GM04504 (cell line): ENCODE results near the gene ZXDA.
"Not testable (repeated sequence)": the region's sequence is repeated elsewhere in the genome, so short reads cannot be mapped to it uniquely, and the experiment has no call there.

Experiments used
- DNase-seq: peaks from one replicate; pipeline ENCODE4 v3.0.0-alpha.2; 2012; ENCODE audit warnings: low read depth

The ZXDA gene

GRCh38 chrX:57910287-57910912, at the start of gene ZXDA:
Gene ZXDA, minus strand, starts transcription at chrX:57910458. Its CDS starts 38 bp downstream, at chrX:57910420.
- DNase-seq, result not testable (repeated sequence)

GRCh38 chrX:57952320-57952678, 42.0 kb upstream of the ZXDA start:
- no peak for DNase-seq

- DNase-seq, result no peak
These were observed 41.5 kb upstream of the ZXDA start for GRCh38 chrX:57951666-57952319.

GRCh38 chrX:57933321-57933720, 23.1 kb upstream of the ZXDA start:
- DNase-seq, result no peak

- DNase-seq, result no peak
These were observed 22.0 kb upstream of the ZXDA start for GRCh38 chrX:57932266-57932665.

- DNase-seq, result no peak
These were observed 19.8 kb upstream of the ZXDA start for GRCh38 chrX:57930051-57930450.

DNA sequence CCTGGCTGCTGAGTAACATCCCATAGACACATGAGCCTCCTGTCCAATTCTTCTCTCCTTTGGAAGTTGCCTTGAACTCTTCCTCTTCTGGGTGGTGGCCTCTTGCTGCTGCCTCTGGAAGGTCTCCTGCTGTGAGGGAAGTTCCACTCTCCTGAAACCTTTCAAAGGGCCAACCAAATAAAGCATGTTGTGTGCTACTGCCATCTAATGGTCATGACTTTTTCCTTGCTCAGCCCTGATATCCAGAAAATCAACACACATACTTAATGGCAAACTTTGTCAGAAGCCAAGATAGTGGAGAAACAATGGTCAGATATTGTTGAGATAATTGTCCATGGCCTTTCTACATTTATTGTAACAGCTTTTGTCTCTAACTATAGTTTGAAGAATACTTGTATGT, 19.1 kb upstream of the ZXDA start:
- DNase-seq, result no peak

DNA sequence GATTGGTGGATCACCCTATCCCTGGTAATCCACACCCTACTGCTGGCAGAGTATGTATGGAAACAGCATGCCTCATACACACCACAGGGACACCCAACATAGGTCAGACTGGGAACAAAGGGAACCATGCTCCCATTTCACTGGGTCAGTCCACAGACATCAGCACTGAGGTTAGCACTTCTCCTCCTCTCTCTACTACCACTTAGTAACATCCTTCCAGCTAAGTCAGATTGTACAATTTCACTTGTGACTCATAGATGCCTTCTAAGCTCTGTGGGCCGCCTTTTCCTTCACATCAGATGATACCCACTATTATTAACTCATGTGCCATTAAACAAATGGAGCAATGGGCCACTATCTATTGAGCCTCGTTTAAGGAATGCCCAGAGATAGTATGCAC, 15.5 kb upstream of the ZXDA start:
- DNase-seq, result no peak

DNA sequence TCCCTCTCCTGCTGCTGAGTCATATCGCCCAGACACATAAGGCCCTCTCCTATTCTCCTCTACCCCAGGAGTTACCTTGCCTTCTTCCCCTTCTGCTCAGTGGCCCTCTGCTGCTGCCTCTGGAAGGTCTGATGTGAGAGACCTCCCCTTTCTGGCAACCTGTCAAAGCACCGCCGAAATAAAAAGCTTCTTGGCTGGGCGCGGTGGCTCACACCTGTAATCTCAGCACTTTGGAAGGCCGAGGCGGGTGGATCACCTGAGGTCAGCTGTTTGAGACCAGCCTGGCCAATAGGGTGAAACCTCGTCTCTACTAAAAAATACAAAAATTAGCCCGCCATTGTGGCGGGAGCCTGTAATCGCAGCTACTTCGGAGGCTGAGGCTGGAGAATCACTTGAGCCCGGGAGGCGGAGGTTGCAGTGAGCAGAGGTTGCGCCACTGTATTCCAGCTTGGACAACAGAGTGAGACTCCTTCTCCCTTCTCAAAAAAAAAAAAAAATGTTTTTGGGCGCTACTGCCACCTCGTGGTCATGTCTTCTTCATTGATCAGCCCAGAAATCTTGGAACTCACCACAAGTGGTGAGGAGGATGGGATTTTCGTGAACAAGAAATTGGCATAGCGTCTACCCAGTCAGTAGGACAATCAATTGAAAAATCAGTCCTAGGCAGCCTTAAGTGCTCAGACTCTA, 8.6 kb upstream of the ZXDA start:
- no peak for DNase-seq

- no peak for DNase-seq
These were observed 5.4 kb upstream of the ZXDA start for GRCh38 chrX:57915680-57916079.

- DNase-seq, result not testable (repeated sequence)
These were observed 517 bp downstream of the ZXDA start for GRCh38 chrX:57909595-57910286.

GRCh38 chrX:57908972-57909594, 1.2 kb downstream of the ZXDA start:
- DNase-seq, result not testable (repeated sequence)

- no peak for DNase-seq
These were observed 3.5 kb downstream of the ZXDA start for GRCh38 chrX:57906790-57907189.

DNA sequence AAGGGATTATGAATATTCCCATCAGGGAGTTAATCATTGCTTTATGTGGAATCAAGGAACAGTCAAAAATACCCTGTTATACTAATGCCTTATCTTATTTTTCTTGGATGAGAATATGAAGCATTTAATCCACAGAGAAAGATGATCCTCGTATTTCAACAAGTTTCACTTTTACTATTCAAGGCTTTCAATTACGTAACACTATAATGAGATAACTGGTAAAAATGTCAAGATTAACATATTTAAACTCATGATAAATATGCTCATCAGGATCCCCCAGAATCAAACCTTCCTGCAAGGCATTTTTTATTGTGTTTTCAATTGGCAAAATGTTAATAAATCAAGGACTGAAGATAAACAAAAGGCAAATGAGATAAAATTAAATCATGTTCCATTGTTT, 5.1 kb downstream of the ZXDA start:
- DNase-seq, result no peak

DNA sequence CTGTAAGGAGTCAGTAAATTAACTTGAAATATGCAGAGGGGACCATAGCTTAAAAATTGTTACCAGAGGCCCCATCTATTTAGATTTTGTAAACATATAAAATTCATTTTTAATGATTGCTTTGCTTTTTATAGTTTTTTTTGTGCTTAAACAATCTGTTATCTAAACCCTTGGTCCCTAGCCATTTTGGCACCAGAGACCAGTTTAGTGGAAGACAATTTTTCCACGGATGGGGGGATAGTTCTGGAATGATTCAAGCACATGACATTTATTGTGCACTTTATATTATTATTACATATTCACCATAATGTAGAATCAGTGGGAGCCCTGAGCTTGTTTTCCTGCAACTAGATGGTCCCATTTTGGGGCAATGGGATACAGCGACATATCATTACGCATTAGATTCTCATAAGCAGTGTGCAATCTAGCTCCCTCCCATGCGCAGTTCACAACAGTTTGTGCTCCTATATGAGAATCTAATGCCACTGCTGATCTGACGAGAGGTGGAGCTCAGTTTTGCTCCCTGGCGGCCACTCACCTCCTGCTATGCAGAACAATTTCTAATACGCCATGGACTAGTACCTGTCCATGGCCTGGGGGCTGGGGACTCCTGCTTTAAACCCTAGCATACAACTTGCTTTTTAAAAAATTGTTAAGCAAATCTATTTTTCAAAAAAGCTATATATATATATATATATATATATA, 5.9 kb downstream of the ZXDA start:
- DNase-seq, result no peak

GRCh38 chrX:57902633-57903032, 7.6 kb downstream of the ZXDA start:
- no peak for DNase-seq

DNA sequence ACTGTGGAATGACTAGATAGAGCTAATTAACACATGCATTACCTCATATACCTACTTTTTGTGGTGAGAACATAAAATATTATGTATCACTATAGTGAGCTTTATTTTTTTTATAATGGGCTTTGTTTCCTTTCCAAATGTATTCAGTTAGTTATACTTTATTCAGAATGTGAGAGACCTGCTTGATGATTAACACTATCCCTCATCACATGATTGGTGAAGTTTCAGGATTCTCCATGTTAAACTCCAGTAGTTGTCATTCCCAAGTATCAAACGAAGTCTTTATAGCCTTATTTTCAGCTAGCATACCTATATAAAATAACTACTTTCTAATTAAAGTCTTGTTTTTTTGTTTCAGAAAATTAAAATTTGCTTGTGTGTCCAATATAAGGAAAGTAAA, 8.8 kb downstream of the ZXDA start:
- no peak for DNase-seq

- no peak for DNase-seq
These were observed 9.3 kb downstream of the ZXDA start for GRCh38 chrX:57900975-57901374.

DNA sequence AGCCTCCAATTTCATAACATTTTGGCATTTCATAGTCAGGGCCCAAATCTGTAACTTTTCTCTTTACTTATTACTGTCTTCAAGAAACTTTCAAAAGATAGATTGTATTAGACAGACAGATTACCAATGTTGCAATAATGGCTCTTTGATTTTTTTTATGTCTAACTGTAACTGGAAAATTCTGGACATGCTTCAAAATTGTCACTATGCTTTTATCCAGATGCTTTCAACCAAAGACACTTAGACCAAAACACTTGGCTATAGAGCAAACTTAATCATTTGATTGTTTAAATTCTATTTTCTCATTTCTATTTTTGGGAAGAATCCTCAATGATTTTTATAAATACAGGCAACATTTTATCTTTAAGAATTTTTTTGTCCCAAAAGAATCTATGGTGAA, 10.4 kb downstream of the ZXDA start:
- DNase-seq, result no peak

DNA sequence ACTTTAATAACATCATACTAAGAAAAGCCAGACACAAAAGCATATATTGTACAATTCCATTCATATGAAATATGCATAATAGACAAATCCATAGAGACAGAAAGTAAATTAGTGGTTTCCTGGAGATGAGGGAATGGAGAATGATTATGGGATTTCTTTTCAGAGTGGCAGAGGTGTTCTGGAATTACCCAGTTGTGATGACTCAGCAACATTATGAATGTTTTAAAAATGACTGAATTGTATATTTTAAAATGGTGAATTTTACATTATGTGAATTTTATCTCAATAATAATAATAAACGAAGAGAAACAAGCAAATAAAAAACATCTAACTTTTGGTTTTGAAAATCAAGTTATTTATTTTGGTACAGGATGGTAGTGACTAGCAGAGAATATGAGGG, 11.2 kb downstream of the ZXDA start:
- no peak for DNase-seq

DNA sequence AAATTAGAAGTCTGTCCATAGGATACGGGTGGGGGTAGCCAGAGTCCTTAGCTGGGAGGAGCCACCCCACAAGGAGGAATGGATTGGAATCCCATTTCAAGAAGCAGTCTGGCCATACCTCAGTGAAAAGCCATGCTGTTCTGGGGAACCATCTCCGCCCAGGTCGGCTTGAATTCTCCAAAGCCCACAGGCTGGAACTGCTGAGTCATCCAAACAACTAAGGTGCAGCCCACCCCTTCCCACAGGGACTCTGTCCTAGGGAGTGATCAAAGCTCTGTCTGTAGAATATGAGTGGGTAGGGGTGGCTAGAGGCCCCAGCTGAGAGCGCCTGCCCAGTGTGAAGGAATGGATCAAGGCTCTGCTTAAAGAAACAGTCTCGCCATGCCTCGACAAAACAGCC, 38.8 kb downstream of the ZXDA start:
- DNase-seq, result no peak
